HepG2 (cell line): ENCODE results near the gene OSBPL8. TPM values are rescaled to one million over a fixed set of nuclear protein-coding genes. Genes with fewer than 3 reads are reported as not detected.
"Not testable (repeated sequence)": the region's sequence is repeated elsewhere in the genome, so short reads cannot be mapped to it uniquely, and the experiment has no call there.

Experiments used
- ATAC-seq: fragments of 200-7000 bp; cut with Tn5 transposase; 3 replicates; pipeline ENCODE4 v1.9.1; 2020; ENCODE audit warnings: mild to moderate bottlenecking, moderate library complexity
- BruUV-seq: library from RNA; stranded (reverse); fragments of 400-500 nt; replicated peaks from 2 replicates; lab custom pipeline; 2021; lab: Mats Ljungman, UMichigan
- CTCF ChIA-PET: fragments of 300-600 bp; formaldehyde crosslinking; extraction: SDS; loops from one replicate; lab custom pipeline; 2021; ENCODE audit warnings: low total read pairs, inconsistent platforms, low intra/inter-chr PET ratio; lab: Yijun Ruan, JAX
- POLR2A ChIA-PET: fragments of 350-600 bp; sonication (Branson Sonifier 250); formaldehyde crosslinking; loops from one replicate; lab custom pipeline; 2020; ENCODE audit warnings: antibody characterized with exemption, inconsistent platforms; lab: Yijun Ruan, JAX
- DNase-seq: peaks from one replicate; pipeline ENCODE4 v3.0.0-alpha.2; 2015; ENCODE audit warnings: low spot score
- FAIRE-seq: peaks from 3 replicates; lab custom pipeline; 2011; peaks lifted over from hg19 to GRCh38; lab: Jason Lieb, UNC
- H2AFZ ChIP-seq: one replicate; pipeline ENCODE4 v1.6.1; 2011; ENCODE audit warnings: low read length, inconsistent platforms
- H3K27ac ChIP-seq: fragments of 300-600 bp; 3 replicates; pipeline ENCODE4 v1.8.0; 2011; ENCODE audit warnings: mixed run types, mild to moderate bottlenecking, mixed read lengths, low read length, inconsistent platforms; ENCODE audit not compliant: insufficient read depth; ENCODE audit errors: extremely low read length
- H3K27me3 ChIP-seq, 2 experiments: fragments of 200-600 bp in 1 of 2; 2 replicates in 1 of 2; 3 replicates in 1 of 2; pipeline versions ENCODE4 v1.6.0 to v1.8.0; 2011; ENCODE audit warnings: low read length in 2 of 2, mild to moderate bottlenecking in 2 of 2, moderate library complexity in 2 of 2, inconsistent platforms in 1 of 2; ENCODE audit not compliant: insufficient read depth in 2 of 2, control insufficient read depth in 1 of 2
- H3K36me3 ChIP-seq, 2 experiments: fragments of 200-600 bp in 1 of 2; replicated peaks in 1 of 2; 2 replicates in 1 of 2; 3 replicates in 1 of 2; pipeline versions ENCODE4 v1.5.1 to v1.8.0; 2011; ENCODE audit warnings: low read length in 2 of 2, inconsistent platforms in 1 of 2; ENCODE audit not compliant: insufficient read depth in 2 of 2, control insufficient read depth in 1 of 2
- H3K4me1 ChIP-seq: 2 replicates; pipeline ENCODE4 v1.5.1; 2012; ENCODE audit warnings: low read length, inconsistent platforms; ENCODE audit not compliant: insufficient read depth
- H3K4me2 ChIP-seq: 2 replicates; pipeline ENCODE4 v1.6.0; 2011; ENCODE audit warnings: low read depth, low read length, inconsistent platforms
- H3K4me3 ChIP-seq, 3 experiments: fragments of 200-600 bp in 1 of 3; sonication (generic), shearing (Covaris generic) in 1 of 3; replicated peaks in 1 of 3; 2 replicates each; pipeline ENCODE4 v1.5.1; 2011 to 2016; ENCODE audit warnings: low read length in 3 of 3, inconsistent platforms in 2 of 3, low read depth in 2 of 3, mild to moderate bottlenecking in 2 of 3, control low read depth in 1 of 3, mixed read lengths in 1 of 3; ENCODE audit not compliant: insufficient read depth in 1 of 3
- H3K79me2 ChIP-seq: one replicate; pipeline ENCODE4 v1.6.1; 2011; ENCODE audit warnings: low read length, inconsistent platforms; ENCODE audit not compliant: insufficient read depth
- H3K9ac ChIP-seq: 2 replicates; pipeline ENCODE4 v1.6.0; 2011; ENCODE audit warnings: mild to moderate bottlenecking, low read depth, low read length, inconsistent platforms; ENCODE audit not compliant: insufficient read depth
- H3K9me3 ChIP-seq: 2 replicates; pipeline ENCODE4 v1.5.1; 2012; ENCODE audit warnings: mild to moderate bottlenecking, low read length
- H4K20me1 ChIP-seq: 2 replicates; pipeline ENCODE4 v1.6.0; 2011; ENCODE audit warnings: inconsistent platforms, mild to moderate bottlenecking, low read length, moderate library complexity; ENCODE audit not compliant: insufficient read depth
- CBX1 ChIP-seq: IDR thresholded peaks from one replicate; pipeline ENCODE4 v1.6.1; 2016; ENCODE audit warnings: antibody characterized with exemption, low read depth
- IKZF5 ChIP-seq: IDR thresholded peaks from 2 replicates; pipeline ENCODE4 v1.6.1; 2018; ENCODE audit warnings: missing genetic modification reagents, mild to moderate bottlenecking, missing compliant biosample characterization
- KDM1A ChIP-seq: IDR thresholded peaks from 2 replicates; pipeline ENCODE4 v1.6.1; 2016; ENCODE audit warnings: missing compliant biosample characterization
- PRPF4 ChIP-seq: fragments of 200-400 bp; formaldehyde crosslinking; IDR thresholded peaks from 2 replicates; pipeline ENCODE4 v1.6.1; 2016; ENCODE audit warnings: low read length, low read depth; ENCODE audit not compliant: poor library complexity, severe bottlenecking
- TAF15 ChIP-seq: fragments of 200-400 bp; formaldehyde crosslinking; IDR thresholded peaks from one replicate; pipeline ENCODE4 v1.6.1; 2018; ENCODE audit warnings: mild to moderate bottlenecking, low read depth, low read length; ENCODE audit not compliant: poor library complexity, severe bottlenecking
- ZNF704 ChIP-seq: sonication (generic); formaldehyde crosslinking; IDR thresholded peaks from 2 replicates; pipeline ENCODE4 v1.8.1; 2023; ENCODE audit warnings: mild to moderate bottlenecking, inconsistent platforms, moderate library complexity, missing genetic modification reagents, borderline replicate concordance
- WGBS: methylation state at CpG from one replicate; pipeline ENCODE4 v1.1.6; 2017; ENCODE audit warnings: low lambda C conversion rate; 5-methylcytosine and 5-hydroxymethylcytosine counted together
- in situ Hi-C: cut with HindIII; loops from 2 replicates; pipeline ENCODE4 v1.10.0; 2017; ENCODE audit warnings: low pct_unique_long_range_greater_than_20kb; ENCODE audit not compliant: extremely low pct_ligation_motif_present
- intact Hi-C: fragments of 100-400 bp; cut with micrococcal nuclease; formaldehyde crosslinking; loops from one replicate; pipeline ENCODE4 v1.10.0; 2022; ENCODE audit not compliant: unreplicated experiment
- polyA plus RNA-seq, 8 experiments: library from polyadenylated mRNA; depleted of rRNA in 3 of 8; stranded (reverse) in 7 of 8; unstranded in 1 of 8; fragments of >200 nt; fragmentation: Illumina TruSeq in 4 of 8; extraction: Trizol in 4 of 8; gene quantifications; 2 replicates each; pipeline versions ENCODE4 v1.2.1 to v1.2.3, GENCODE V29; 2011 to 2016; ENCODE audit warnings: low read depth in 4 of 8, missing spikeins in 1 of 8, mixed read lengths in 1 of 8; ENCODE audit not compliant: insufficient read depth in 1 of 8
- total RNA-seq, 5 experiments: library from RNA; depleted of rRNA; stranded (reverse); fragments of >200 nt; fragmentation: Illumina TruSeq; extraction: Trizol; gene quantifications; 2 replicates each; pipeline ENCODE4 v1.2.3, GENCODE V29; 2016; ENCODE audit warnings: low read depth in 1 of 5

OSBPL8 gene
- total and polyA plus RNA-seq, 2 of the 13 experiments (the other 11 are each of a cell fraction or from before 2014, with no cell fraction given): 11.0 to 33.9 TPM

- no peak for TF ChIP-seq CBX1
- no peak for TF ChIP-seq KDM1A (CRISPR knock-in tag)
- TF ChIP-seq PRPF4: no peak
- TF ChIP-seq ZNF704 (CRISPR knock-in tag): no peak
- no peak for TF ChIP-seq TAF15
- TF ChIP-seq IKZF5: no peak
- TF ChIP-seq, all 625 proteins: peak for 0
These were observed 58.2 kb downstream of the OSBPL8 start (continued) for GRCh38 chr12:76501390-76501789.

GRCh38 chr12:76499136-76499535, 60.4 kb downstream of the OSBPL8 start:
- in situ Hi-C loops: not testable (repeated sequence)

More at GRCh38 chr12:76499136-76499535, 60.4 kb downstream of the OSBPL8 start:
- H3K9me3 ChIP-seq, H3K4me2 ChIP-seq, FAIRE-seq, DNase-seq, H3K79me2 ChIP-seq, H4K20me1 ChIP-seq, H3K4me3 ChIP-seq, H3K36me3 ChIP-seq, CTCF ChIA-PET, H3K27me3 ChIP-seq, H3K4me1 ChIP-seq, intact Hi-C loops, H3K9ac ChIP-seq, ATAC-seq, POLR2A ChIA-PET, H3K27ac ChIP-seq, BruUV-seq, H2AFZ ChIP-seq: not testable (repeated sequence)
- WGBS: 96% methylated on average over 4 of the region's 4 CpGs
